Measurements from ENCODE around the gene KIF27.
"Not testable (repeated sequence)": the region's sequence is repeated elsewhere in the genome, so short reads cannot be mapped to it uniquely, and the experiment has no call there.

Gene KIF27

DNA sequence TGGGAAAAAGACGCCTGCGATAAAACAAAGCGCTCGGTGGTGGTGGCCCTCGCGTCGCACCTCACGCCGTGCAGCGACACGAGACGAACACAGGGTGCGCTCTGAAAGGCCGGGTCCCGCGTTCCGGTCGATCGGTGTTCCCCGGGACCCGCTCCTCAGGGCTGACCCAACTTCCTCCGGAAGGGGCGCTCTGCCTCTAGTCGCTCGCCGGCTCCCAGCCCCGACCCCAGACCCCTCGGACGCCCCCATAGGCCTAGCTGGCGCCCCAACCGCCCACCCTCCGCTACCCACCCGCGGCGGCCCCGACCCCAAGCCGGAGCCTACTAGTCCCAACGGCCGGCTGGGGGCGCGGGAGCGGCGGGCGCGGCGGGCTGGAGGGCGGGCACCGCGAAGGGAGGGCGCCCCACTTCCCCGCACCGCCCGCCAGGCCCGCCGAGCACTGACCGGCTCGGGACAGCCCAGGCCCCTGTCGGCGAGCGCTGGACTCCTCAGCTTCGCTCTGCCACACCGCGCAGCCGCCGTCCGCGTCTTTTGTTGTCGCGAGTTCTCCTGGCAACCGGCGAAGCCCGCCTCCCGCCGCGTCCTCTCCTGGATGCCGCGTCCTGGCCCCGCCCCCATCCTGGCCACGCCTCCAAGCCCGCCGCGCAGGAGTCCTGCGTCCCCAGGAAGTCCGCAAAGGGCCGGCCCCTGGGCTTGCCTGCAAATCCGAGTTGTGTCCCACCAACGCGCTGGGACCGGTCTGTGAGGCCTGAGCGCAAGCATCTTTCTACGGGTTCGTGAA, at the start of gene KIF27:
Gene KIF27, minus strand, starts transcription at position 506 of the 781 bp plus-strand sequence. CDS start 5,841 bp downstream, outside the sequence.
- peak; percentile 92 for DNase-seq

DNA sequence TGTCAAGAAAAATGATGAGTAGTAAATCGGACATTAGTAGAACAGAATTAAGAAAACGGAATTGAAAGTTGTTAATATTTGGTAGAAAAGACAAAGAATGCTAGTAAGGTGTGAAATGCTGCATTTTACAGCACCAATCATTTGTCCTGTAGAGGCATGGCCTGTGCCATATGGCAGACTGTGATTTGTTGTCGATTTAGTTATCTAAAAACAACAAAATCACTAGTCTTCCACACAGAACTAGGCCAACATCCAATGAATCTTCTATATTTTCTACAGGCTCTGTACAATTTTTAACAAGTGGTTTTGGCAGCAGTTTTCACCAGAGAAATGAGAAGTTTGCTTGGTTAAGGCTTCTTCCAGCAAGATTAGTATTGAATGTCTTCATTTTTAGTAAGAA, 48.4 kb upstream of the KIF27 start:
- no peak for DNase-seq

- no peak for DNase-seq
These were observed 45.8 kb upstream of the KIF27 start for GRCh38 chr9:83967073-83967472.

GRCh38 chr9:83966209-83966582, 45.0 kb upstream of the KIF27 start:
- no peak for DNase-seq

- DNase-seq, result no peak
These were observed 44.3 kb upstream of the KIF27 start for GRCh38 chr9:83965350-83966208.

GRCh38 chr9:83964973-83965349, 43.7 kb upstream of the KIF27 start:
- DNase-seq, result no peak

GRCh38 chr9:83962165-83962564, 40.9 kb upstream of the KIF27 start:
- DNase-seq, result no peak

- no peak for DNase-seq
These were observed 39.8 kb upstream of the KIF27 start for GRCh38 chr9:83960991-83961390.

GRCh38 chr9:83959061-83959460, 37.8 kb upstream of the KIF27 start:
- no peak for DNase-seq

DNA sequence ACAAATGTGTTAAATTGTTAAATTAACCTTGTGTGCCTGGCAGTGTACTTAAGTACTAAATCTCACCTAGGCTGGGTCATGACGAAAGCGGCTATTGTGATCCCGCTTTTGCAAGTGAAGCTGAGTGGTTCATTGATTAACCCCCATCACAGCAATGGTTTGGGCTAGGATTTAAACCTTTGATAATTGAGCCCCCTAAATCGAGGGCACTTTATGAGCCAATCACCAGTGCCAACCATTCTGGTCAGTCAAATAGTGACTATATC, 35.9 kb upstream of the KIF27 start:
- DNase-seq, result no peak

DNA sequence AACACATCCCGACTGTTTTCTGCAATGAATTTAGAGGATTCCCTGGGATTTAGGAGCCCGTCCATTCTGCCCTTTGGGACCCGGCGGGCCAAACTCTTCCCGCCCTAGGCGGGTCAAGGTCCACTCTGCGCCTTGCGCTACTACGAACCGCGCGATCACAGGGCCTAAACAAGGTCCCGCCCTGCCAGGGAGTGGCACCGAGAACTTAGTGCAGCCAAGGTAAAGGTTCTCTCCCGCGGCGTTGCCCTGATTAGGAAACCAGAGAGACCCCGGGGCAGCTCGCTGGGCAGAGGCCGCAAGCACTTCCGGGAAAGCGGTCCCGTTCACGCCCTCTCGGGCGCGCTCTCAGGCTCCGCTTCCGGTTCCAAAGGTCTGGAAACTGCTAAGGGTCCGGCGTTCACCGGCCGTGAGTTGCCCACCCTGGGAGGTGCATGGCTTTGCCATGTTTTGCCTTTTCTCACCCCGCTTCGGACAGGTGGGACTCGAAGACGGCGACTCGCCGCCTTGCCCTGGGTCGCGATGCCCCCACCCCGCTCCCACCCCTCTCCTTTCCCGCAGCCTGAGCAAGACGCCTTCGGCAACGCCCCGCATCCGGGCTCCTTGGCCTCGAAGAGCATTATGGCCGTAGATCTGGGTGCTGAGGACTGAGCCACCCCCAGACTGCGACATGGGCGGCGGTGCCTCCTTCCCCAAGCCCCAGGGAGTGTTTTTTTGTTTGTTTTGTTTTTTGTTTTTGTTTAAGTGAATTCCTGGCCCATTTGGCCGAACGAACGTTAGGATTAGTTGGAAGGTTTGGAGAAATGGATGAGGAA, 35.4 kb upstream of the KIF27 start:
- peak; percentile 36 for DNase-seq

- no peak for DNase-seq
These were observed 34.8 kb upstream of the KIF27 start for GRCh38 chr9:83956086-83956435.

DNA sequence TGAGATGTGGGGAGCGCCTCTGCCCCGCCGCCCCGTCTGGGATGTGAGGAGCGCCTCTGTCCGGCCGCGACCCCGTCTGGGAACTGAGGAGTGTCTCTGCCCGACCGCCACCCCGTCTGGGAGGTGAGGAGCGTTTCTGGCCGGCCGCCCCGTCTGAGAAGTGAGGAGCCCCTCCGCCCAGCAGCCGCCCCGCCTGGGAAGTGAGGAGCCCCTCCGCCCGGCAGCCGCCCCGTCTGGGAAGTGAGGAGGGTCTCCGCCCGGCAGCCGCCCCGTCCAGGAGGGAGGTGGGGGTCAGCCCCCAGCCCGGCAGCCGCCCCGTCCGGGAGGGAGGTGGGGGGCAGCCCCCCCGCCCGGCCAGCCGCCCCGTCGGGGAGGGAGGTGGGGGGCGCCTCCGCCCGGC, 26.9 kb upstream of the KIF27 start:
- DNase-seq, result not testable (repeated sequence)

GRCh38 chr9:83940590-83941303, 19.5 kb upstream of the KIF27 start:
- no peak for DNase-seq

- peak; percentile 19 for DNase-seq
These were observed 16.7 kb upstream of the KIF27 start for GRCh38 chr9:83937861-83938455.

- no peak for DNase-seq
These were observed 15.3 kb upstream of the KIF27 start for GRCh38 chr9:83936523-83936922.

GRCh38 chr9:83935276-83935935, 14.2 kb upstream of the KIF27 start:
- DNase-seq, result no peak

DNA sequence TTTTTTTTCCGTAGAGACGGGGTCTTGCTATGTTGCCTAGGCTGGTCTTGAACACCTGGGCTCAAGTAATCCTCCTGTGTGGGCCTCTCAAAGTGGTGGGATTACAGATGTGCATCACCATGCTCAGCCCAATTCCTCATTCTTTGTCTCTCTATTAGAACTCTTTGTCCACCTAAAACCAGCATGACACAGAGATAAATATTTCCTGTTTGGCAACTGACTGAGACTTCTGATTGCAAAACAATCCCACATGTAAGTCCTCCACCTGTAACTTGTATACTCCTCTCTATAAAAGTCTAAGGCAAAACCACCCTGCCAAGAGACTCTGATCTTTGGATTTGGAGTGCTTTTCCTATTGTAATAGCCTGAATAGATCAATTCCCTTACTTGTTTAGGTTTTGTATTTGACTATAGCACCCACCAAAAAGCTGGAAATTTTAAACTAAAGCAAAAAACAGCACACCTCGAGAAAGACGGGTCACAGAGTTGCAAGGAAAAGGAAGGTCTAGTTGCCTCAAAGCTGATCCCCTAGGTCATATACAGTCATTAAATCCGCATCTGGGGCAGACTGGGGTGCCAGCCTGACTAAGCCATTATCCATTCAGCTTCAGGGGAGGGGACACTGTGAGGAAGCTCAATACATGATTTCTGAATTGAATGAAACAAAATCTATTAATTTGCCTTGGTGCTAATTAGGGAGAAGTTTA, 13.5 kb upstream of the KIF27 start:
- no peak for DNase-seq

DNA sequence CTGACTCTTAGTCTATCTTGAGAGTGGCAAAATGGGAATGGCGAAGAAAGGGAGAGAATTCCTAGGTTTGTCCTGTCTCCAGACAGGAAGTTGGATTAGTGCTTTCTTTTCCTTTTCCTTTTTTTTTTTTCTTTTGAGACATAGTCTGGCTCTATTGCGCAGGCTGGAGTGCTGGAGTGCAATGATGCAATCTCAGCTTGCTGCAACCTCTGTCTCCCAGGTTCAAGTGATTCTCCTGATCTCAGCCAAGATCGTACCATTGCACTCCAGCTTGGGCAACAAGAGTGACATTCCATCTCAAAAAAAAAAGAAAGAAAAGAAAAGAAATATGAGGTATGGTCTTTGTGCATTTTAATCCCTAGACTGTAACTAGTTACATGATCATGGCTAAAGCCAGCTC, 12.6 kb upstream of the KIF27 start:
- DNase-seq, result no peak

GRCh38 chr9:83932851-83933250, 11.6 kb upstream of the KIF27 start:
- no peak for DNase-seq

GRCh38 chr9:83932011-83932410, 10.8 kb upstream of the KIF27 start:
- DNase-seq, result no peak

Measured in activated T-cell treated with anti-CD3 and anti-CD28 coated beads for 4 hours (primary cell).